CD4-positive, alpha-beta T cell (primary cell): ENCODE measurements around the gene PBX4. TPM values are rescaled to one million over a fixed set of nuclear protein-coding genes. Genes with fewer than 3 reads are reported as not detected.

Source experiments
- ATAC-seq: fragments of 200-7000 bp; cut with Tn5 transposase; one replicate; pipeline ENCODE4 v1.10.0; 2022; ENCODE audit warnings: mild to moderate bottlenecking; ENCODE audit not compliant: poor library complexity
- CTCF ChIA-PET: fragments of 350-600 bp; sonication (Branson Sonifier 250); formaldehyde crosslinking; loops from one replicate; lab custom pipeline; 2021; ENCODE audit warnings: antibody characterized with exemption, inconsistent platforms; lab: Charles Lee
- POLR2A ChIA-PET: fragments of 350-600 bp; sonication (Branson Sonifier 250); formaldehyde crosslinking; loops from one replicate; lab custom pipeline; 2021; ENCODE audit warnings: antibody characterized with exemption, inconsistent platforms; lab: Charles Lee
- DNase-seq, 14 experiments: peaks; one replicate each; pipeline ENCODE4 v3.0.0-alpha.2; 2013 to 2020; ENCODE audit warnings: mixed read lengths in 2 of 14
- H3K27ac ChIP-seq, 2 donors: one replicate each; pipeline versions ENCODE4 v1.5.1 to v1.7.0; 2013; ENCODE audit warnings: low read length in 2 of 2, low read depth in 1 of 2, mild to moderate bottlenecking in 1 of 2
- H3K27me3 ChIP-seq, 2 experiments: 1 replicate in 1 of 2; 2 replicates in 1 of 2; pipeline versions ENCODE4 v1.6.1 to v1.7.0; 2013; ENCODE audit warnings: low read length in 2 of 2, control low read depth in 1 of 2, mild to moderate bottlenecking in 1 of 2, moderate library complexity in 1 of 2; ENCODE audit not compliant: insufficient read depth in 2 of 2, control insufficient read depth in 1 of 2
- H3K36me3 ChIP-seq: one replicate; pipeline ENCODE4 v1.6.1; 2013; ENCODE audit warnings: low read length, control low read depth; ENCODE audit not compliant: insufficient read depth
- H3K4me1 ChIP-seq: one replicate; pipeline ENCODE4 v1.6.1; 2013; ENCODE audit warnings: low read length, control low read depth; ENCODE audit not compliant: insufficient read depth
- H3K4me3 ChIP-seq: one replicate; pipeline ENCODE4 v1.5.1; 2013; ENCODE audit warnings: mild to moderate bottlenecking, low read length, moderate library complexity
- H3K9me3 ChIP-seq, 2 experiments: 1 replicate in 1 of 2; 2 replicates in 1 of 2; pipeline versions ENCODE4 v1.6.1 to v1.7.0; 2013; ENCODE audit warnings: low read length in 2 of 2, mild to moderate bottlenecking in 2 of 2, control low read depth in 1 of 2, moderate library complexity in 1 of 2; ENCODE audit not compliant: control insufficient read depth in 1 of 2, insufficient read depth in 1 of 2
- H3K27ac Mint-ChIP-seq: one replicate; pipeline ENCODE4 v1.8.0; 2020; ENCODE audit warnings: mixed read lengths
- H3K27me3 Mint-ChIP-seq: one replicate; pipeline ENCODE4 v1.8.0; 2021; ENCODE audit warnings: mixed read lengths
- H3K36me3 Mint-ChIP-seq: one replicate; pipeline ENCODE4 v1.8.0; 2021; ENCODE audit warnings: low read depth, mixed read lengths
- H3K4me1 Mint-ChIP-seq: one replicate; pipeline ENCODE4 v1.8.0; 2021; ENCODE audit warnings: low read depth, mixed read lengths
- H3K4me3 Mint-ChIP-seq: one replicate; pipeline ENCODE4 v1.8.0; 2020; ENCODE audit warnings: mild to moderate bottlenecking, mixed read lengths
- H3K9me3 Mint-ChIP-seq: one replicate; pipeline ENCODE4 v1.8.0; 2020; ENCODE audit warnings: mixed read lengths
- CTCF ChIP-seq: fragments of 200-600 bp; IDR thresholded peaks from one replicate; pipeline ENCODE4 v1.8.0; 2022; ENCODE audit warnings: antibody characterized with exemption, mild to moderate bottlenecking
- intact Hi-C, 2 experiments: fragments of 100-400 bp; cut with DNase I in 1 of 2; cut with micrococcal nuclease in 1 of 2; formaldehyde crosslinking; loops; one replicate each; pipeline versions ENCODE4 v1.15.1 to v1.9.0; 2023 to 2025; cut with DNase I, micrococcal nuclease
- total RNA-seq, 174 experiments: library from RNA in 2 of 174; stranded (reverse) in 2 of 174; gene quantifications; one replicate each; pipeline ENCODE4 v1.2.3 and lab custom pipeline; 2021 to 2026

The PBX4 gene
- total RNA-seq, 2 experiments from 2014 or later = 50.1 to 51.8 TPM

DNA sequence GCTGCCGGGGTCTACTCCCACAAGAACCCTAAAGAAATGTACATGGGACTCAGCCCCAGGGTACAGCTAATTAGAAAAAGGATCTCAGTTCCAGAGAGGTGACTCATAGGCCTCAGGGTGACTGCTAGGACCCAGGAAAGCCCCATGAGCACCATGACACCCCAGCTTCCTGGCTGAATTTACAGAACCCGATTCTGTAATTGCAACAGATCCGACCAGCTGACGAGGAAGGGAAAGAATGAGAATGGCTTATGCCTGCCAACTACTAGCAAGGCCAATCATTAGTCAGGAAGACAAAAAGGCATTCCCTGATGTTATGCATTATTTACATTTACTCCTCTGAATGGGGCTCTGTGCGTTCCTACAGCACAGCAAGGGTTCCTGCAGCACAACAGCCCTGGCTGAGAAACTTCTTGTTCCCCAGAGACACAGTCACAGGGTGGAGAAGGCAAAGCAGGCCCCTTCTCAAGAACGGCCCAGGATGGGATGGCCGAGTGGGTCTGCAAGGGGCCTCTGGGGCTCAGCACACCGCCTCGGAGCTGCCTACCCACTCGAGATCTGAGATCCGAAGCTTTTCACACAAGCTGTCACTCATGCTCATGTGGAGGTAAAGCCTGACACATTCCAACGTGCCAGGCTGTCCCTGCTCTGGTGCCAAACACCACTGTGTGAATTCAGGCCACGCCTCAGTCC is 27.2 kb downstream of the PBX4 start:
- intact Hi-C loops = loop anchor here (2.0 to 5.0 kb wide), 2 partner anchors 16 to 54 kb away; partner anchors contain the start of gene CILP2 (in 1 of the 2)
- Mint-ChIP-seq H3K4me3 (peak overlapping the region; percentile 60), H3K27ac (peak overlapping the region; percentile 92), H3K36me3 (peaks cover 38% of the 10 kb centered on the region), H3K9me3 (no peaks in the 10 kb centered on the region), H3K27me3 (no peaks in the 10 kb centered on the region), H3K4me1 (peaks cover 47% of the 10 kb centered on the region)
- ATAC-seq = peak; percentile 91
- DNase-seq = peak in 13 of 14 experiments; percentile 27 to 92 (median 49)
- TF ChIP-seq CTCF = no peak
- Histone ChIP-seq H3K27ac (peak overlapping the region; percentile 55 to 79), H3K4me3 (no peak overlapping the region), H3K9me3 (no peaks in the 10 kb centered on the region), H3K4me1 (peaks cover 78% of the 10 kb centered on the region), H3K36me3 (peaks cover 30% of the 10 kb centered on the region), H3K27me3 (no peaks in the 10 kb centered on the region)
- POLR2A ChIA-PET = interaction anchor here (0.6 to 1.7 kb wide), 5 partner anchors 27 to 96 kb away, joined by 3 to 5 read pairs (median 3); partner anchors contain the start of genes ATP13A1 and PBX4
- CTCF ChIA-PET = interaction anchor here (1.1 to 3.2 kb wide), 4 partner anchors 15 to 59 kb away, joined by 4 to 12 read pairs (median 10); partner anchors contain the start of gene GMIP

GRCh38 chr19:19588546-19588945 is 29.9 kb downstream of the PBX4 start:
- no peak overlapping the region for H3K4me3 ChIP-seq
- intact Hi-C loops = no loop called here
- peaks cover 41% of the 10 kb centered on the region for H3K4me1 Mint-ChIP-seq
- no peaks in the 10 kb centered on the region for H3K9me3 ChIP-seq
- ATAC-seq (no peak), DNase-seq (no peak)
- H3K36me3 ChIP-seq = peaks cover 27% of the 10 kb centered on the region
- peaks cover 53% of the 10 kb centered on the region for H3K4me1 ChIP-seq
- H3K36me3 Mint-ChIP-seq = peaks cover 35% of the 10 kb centered on the region
- ChIA-PET POLR2A (interaction anchor here (1.0 kb wide), 1 partner anchor 80 kb away, joined by 4 read pairs; the partner anchor contains the start of gene ZNF101), CTCF (interaction anchor here (1.3 kb wide), 1 partner anchor 55 kb away, joined by 4 read pairs; the partner anchor contains the start of gene GMIP)
- no peaks in the 10 kb centered on the region for H3K27me3 ChIP-seq
- H3K27ac ChIP-seq = peak overlapping the region in 1 of 2 donors; percentile 28
- no peak for TF ChIP-seq CTCF
- H3K4me3 Mint-ChIP-seq = no peak overlapping the region
- no peaks in the 10 kb centered on the region for H3K27me3 Mint-ChIP-seq
- H3K27ac Mint-ChIP-seq = peak overlapping the region; percentile 71
- no peaks in the 10 kb centered on the region for H3K9me3 Mint-ChIP-seq

- H3K27me3 Mint-ChIP-seq = no peaks in the 10 kb centered on the region
- peak overlapping the region; percentile 71 for H3K27ac Mint-ChIP-seq
- H3K9me3 Mint-ChIP-seq = no peaks in the 10 kb centered on the region
- Histone ChIP-seq H3K9me3 (no peaks in the 10 kb centered on the region), H3K4me1 (peaks cover 45% of the 10 kb centered on the region), H3K27ac (no peak overlapping the region), H3K27me3 (no peaks in the 10 kb centered on the region), H3K4me3 (no peak overlapping the region), H3K36me3 (peaks cover 20% of the 10 kb centered on the region)
- ChIA-PET CTCF (interaction anchor here (1.2 to 1.3 kb wide), 2 partner anchors 35 to 56 kb away, joined by 3 to 4 read pairs; partner anchors contain the start of gene GMIP), POLR2A (interaction anchor here (1.0 kb wide), 1 partner anchor 80 kb away, joined by 4 read pairs; the partner anchor contains the start of gene ZNF101)
- H3K4me1 Mint-ChIP-seq = peaks cover 41% of the 10 kb centered on the region
- H3K4me3 Mint-ChIP-seq = no peak overlapping the region
- no peak for DNase-seq
- intact Hi-C loops = no loop called here
- no peak for ATAC-seq
- no peak for TF ChIP-seq CTCF
- peaks cover 30% of the 10 kb centered on the region for H3K36me3 Mint-ChIP-seq
Measured at GRCh38 chr19:19587771-19588170, 30.7 kb downstream of the PBX4 start.
